Ramos (cell line): Measurements from ENCODE around the gene CHGA.

Experiments used
- in situ Hi-C: fragments of 300-500 bp; cut with MboI; formaldehyde crosslinking; loops from one replicate; pipeline ENCODE4 v1.14.3; 2022; ENCODE audit warnings: low sequenced_read_pairs; ENCODE audit not compliant: unreplicated experiment

Gene CHGA

GRCh38 chr14:92958373-92959188 is 35.6 kb downstream of the CHGA start:
- in situ Hi-C loops = no loop called here

- in situ Hi-C loops = no loop called here
Observed at GRCh38 chr14:92959189-92959531, 36.2 kb downstream of the CHGA start.

- in situ Hi-C loops = no loop called here
Observed at GRCh38 chr14:92959761-92960680, 37.1 kb downstream of the CHGA start.

GRCh38 chr14:92960706-92961566 is 38.0 kb downstream of the CHGA start:
- in situ Hi-C loops = no loop called here

GRCh38 chr14:92961567-92961855 is 38.6 kb downstream of the CHGA start:
- in situ Hi-C loops = no loop called here

- in situ Hi-C loops = no loop called here
Observed at GRCh38 chr14:92962031-92962830, 39.3 kb downstream of the CHGA start.

- in situ Hi-C loops = no loop called here
Observed at GRCh38 chr14:92962831-92963095, 39.8 kb downstream of the CHGA start.

GRCh38 chr14:92963301-92964123 is 40.6 kb downstream of the CHGA start:
- in situ Hi-C loops = no loop called here

- in situ Hi-C loops = no loop called here
Observed at GRCh38 chr14:92964124-92965109, 41.5 kb downstream of the CHGA start.

GRCh38 chr14:92965281-92965680 is 42.3 kb downstream of the CHGA start:
- in situ Hi-C loops = no loop called here

GRCh38 chr14:92967346-92967926 is 44.5 kb downstream of the CHGA start:
- in situ Hi-C loops = no loop called here

- in situ Hi-C loops = no loop called here
Observed at GRCh38 chr14:92968291-92969020, 45.5 kb downstream of the CHGA start.

GRCh38 chr14:92969430-92969829 is 46.5 kb downstream of the CHGA start:
- in situ Hi-C loops = no loop called here

GRCh38 chr14:92969871-92970270 is 46.9 kb downstream of the CHGA start:
- in situ Hi-C loops = no loop called here

GRCh38 chr14:92970271-92970670 is 47.3 kb downstream of the CHGA start:
- in situ Hi-C loops = no loop called here

- in situ Hi-C loops = no loop called here
Observed at GRCh38 chr14:92971601-92972180, 48.7 kb downstream of the CHGA start.
